Neural cell (in vitro differentiated cells): ENCODE results near the gene CDH4.

ENCODE experiments used
- CTCF ChIP-seq: fragments of 450-650 bp; IDR thresholded peaks from 2 replicates; pipeline ENCODE4 v1.5.1; 2014; ENCODE audit warnings: antibody characterized with exemption, mild to moderate bottlenecking, moderate library complexity; ENCODE audit not compliant: poor library complexity, severe bottlenecking
- EP300 ChIP-seq: fragments of 450-650 bp; conservative IDR thresholded peaks from 2 replicates; pipeline ENCODE4 v1.6.1; 2014; ENCODE audit warnings: antibody characterized with exemption, mild to moderate bottlenecking, moderate library complexity; ENCODE audit not compliant: poor library complexity, severe bottlenecking
- EZH2 ChIP-seq: fragments of 200-600, 300-800 bp; shearing (Covaris generic), sonication (generic); IDR thresholded peaks from 2 replicates; pipeline ENCODE4 v1.6.1; 2014; ENCODE audit warnings: antibody characterized with exemption, low read length, borderline replicate concordance, mild to moderate bottlenecking; ENCODE audit not compliant: insufficient read depth, poor library complexity, severe bottlenecking
- POLR2AphosphoS5 ChIP-seq: IDR thresholded peaks from 2 replicates; pipeline ENCODE4 v1.6.1; 2012
- RAD21 ChIP-seq: fragments of 450-650 bp; conservative IDR thresholded peaks from 2 replicates; pipeline ENCODE4 v1.6.1; 2014; ENCODE audit warnings: antibody characterized with exemption, mild to moderate bottlenecking, moderate library complexity
- REST ChIP-seq: IDR thresholded peaks from 2 replicates; pipeline ENCODE4 v1.6.1; 2012; ENCODE audit warnings: borderline replicate concordance
- TAF1 ChIP-seq: IDR thresholded peaks from 2 replicates; pipeline ENCODE4 v1.6.1; 2012; ENCODE audit warnings: low read depth

- no peak for TF ChIP-seq CTCF
- no peak for TF ChIP-seq EP300
- TF ChIP-seq REST: no peak
- no peak for TF ChIP-seq TAF1
- TF ChIP-seq EZH2: no peak
- TF ChIP-seq RAD21: no peak
- TF ChIP-seq POLR2AphosphoS5: no peak
Observed at GRCh38 chr20:61925555-61926252, 673.6 kb downstream of the CDH4 start.
